ENCODE measurements around the gene MEGF11.

GRCh38 chr15:65930134-65930533 lies 323.4 kb downstream of the MEGF11 start:
- TF ChIP-seq CTCF (IDR thresholded peaks at IDR 0.05) (no peak), POLR2A (IDR thresholded peaks at IDR 0.05) (no peak)

Data from Peyer's patch (tissue), 4 donors.